ENCODE results near the gene RNU5B-1.

Gene RNU5B-1

DNA sequence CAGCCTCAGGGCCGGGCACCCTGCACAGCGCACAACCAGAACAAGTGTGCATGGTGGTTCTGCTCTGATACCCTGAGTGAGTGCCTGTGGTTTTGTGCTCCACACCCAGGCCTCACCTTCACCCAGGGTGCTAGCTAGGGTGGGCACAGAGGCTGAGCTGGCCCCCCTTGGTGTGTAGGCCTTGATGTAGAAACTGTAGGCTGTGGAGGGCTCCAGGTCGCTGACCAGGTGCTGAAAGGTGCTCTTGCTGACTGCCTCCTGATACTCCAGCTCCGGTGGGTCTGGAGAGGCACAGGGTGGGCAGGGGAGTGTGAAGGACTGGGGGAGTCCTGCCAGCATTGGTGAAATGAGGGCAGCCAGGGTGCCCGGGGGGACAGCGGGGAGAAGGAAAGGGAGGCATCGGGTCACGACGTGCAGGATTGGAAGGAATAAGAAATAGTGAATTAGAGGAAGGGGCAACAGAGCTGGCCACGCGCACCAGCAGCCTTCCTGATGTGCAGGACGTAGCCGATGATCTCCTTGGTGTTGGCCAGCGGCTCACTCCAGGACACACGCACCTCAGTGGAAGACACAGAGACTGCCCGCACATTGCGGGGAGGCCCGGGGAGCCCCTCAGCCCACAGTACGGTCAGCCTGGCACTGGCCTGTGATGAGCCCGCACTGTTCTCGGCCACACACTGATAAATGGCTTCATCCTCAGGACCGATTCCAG lies 26.6 kb downstream of the RNU5B-1 start:
- Mint-ChIP-seq H3K36me3 (no peaks in the 10 kb centered on the region), H3K27me3 (no peaks in the 10 kb centered on the region), H3K4me3 (no peak overlapping the region), H3K27ac (no peak overlapping the region), H3K9me3 (no peaks in the 10 kb centered on the region), H3K4me1 (no peaks in the 10 kb centered on the region)

DNA sequence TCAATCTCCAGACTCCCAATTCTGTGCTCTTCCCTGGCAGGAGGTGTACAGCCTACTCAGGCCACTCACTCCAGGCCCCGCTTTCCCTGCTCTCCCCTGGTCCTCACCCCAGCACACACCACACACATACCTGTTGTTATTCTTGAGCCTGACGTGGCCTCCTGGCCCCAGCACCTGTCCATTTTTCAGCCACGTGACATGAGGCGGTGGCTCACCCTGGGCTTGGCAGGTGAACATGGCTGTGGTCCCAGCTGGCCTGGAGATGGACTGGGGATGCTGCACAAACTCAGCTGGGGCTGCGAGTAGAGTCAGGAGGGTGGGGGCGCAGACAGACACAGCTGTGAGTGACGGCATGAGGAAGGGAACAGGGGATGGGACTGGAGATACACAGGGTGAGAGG lies 27.3 kb downstream of the RNU5B-1 start:
- Mint-ChIP-seq H3K4me3 (no peak overlapping the region), H3K27me3 (no peaks in the 10 kb centered on the region), H3K9me3 (no peaks in the 10 kb centered on the region), H3K36me3 (no peaks in the 10 kb centered on the region), H3K27ac (no peak overlapping the region), H3K4me1 (no peaks in the 10 kb centered on the region)

- Mint-ChIP-seq H3K27ac (no peak overlapping the region), H3K9me3 (no peaks in the 10 kb centered on the region), H3K27me3 (no peaks in the 10 kb centered on the region), H3K4me1 (no peaks in the 10 kb centered on the region), H3K36me3 (no peaks in the 10 kb centered on the region), H3K4me3 (no peak overlapping the region)
Measured at GRCh38 chr15:65332391-65333147, 28.1 kb downstream of the RNU5B-1 start.

DNA sequence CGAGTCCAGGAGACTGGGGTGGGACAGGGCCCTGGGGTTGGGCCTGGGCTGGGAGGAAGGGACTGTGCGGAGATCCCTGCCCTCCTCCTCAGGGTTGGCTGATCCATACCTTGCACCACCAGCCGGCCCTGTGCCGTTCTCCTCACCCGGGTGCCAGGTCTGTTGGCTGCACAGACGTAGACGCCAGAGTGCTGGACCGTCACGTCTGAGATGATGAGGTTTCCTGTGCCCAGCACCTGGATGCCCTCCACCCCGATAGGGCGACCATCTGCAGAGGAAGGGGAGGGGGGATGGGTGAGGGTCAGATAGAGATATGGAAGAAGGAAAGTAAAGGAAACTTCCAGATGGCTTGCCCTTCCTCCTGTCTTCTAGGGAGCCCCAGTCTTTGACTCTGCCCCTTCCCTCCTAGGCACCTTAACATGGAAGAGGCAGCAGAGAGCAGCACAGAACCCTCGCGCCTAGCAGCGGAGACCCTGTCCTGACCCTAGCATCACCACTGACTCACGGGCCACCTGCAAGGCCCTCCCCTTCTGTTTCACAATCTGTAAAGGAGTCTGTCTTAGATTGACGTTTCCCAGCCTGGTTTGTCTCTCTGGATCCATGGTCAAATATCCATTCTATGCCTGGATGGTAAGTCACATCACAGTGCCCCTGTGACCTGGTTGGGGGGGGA lies 28.8 kb downstream of the RNU5B-1 start:
- H3K36me3 Mint-ChIP-seq: no peaks in the 10 kb centered on the region
- no peaks in the 10 kb centered on the region for H3K4me1 Mint-ChIP-seq
- no peak overlapping the region for H3K4me3 Mint-ChIP-seq
- no peaks in the 10 kb centered on the region for H3K9me3 Mint-ChIP-seq
- no peaks in the 10 kb centered on the region for H3K27me3 Mint-ChIP-seq
- no peak overlapping the region for H3K27ac Mint-ChIP-seq

- Mint-ChIP-seq H3K27ac (no peak overlapping the region), H3K4me3 (no peak overlapping the region), H3K4me1 (no peaks in the 10 kb centered on the region), H3K36me3 (no peaks in the 10 kb centered on the region), H3K9me3 (no peaks in the 10 kb centered on the region), H3K27me3 (no peaks in the 10 kb centered on the region)
Measured at GRCh38 chr15:65333856-65334255, 29.4 kb downstream of the RNU5B-1 start.

DNA sequence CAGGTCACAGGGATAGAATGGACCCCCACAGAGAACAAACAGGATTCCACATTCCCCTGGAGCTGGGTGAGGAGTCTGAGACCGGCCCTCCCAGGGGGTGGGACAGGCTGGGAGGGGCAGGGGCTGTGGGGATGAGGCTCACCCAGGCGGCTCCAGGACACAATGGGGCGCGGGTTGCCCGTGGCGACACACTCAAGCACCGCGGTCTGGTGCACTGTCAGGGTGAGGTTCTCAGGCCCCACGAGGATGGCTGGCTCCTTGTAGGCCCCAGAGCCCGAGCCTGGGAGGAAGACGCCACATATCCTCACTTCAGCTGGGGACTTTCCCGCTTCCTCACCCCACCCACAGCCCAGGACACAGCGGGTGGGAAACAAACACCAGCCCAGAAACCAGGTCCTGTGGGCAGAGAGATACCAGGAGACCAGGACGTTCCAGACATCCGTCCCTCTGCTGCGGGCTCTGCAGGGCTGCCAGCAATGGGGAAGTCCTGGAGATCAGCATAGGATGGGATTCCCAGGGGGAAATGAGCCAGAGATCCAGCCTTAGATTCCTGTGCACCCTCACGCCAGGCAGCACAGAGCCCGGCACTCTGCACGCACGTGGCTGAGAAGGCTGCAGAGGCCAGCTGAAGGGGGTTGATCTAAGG lies 30.2 kb downstream of the RNU5B-1 start:
- H3K27me3 Mint-ChIP-seq: no peaks in the 10 kb centered on the region
- no peaks in the 10 kb centered on the region for H3K36me3 Mint-ChIP-seq
- H3K9me3 Mint-ChIP-seq: no peaks in the 10 kb centered on the region
- no peak overlapping the region for H3K4me3 Mint-ChIP-seq
- H3K4me1 Mint-ChIP-seq: no peaks in the 10 kb centered on the region
- no peak overlapping the region for H3K27ac Mint-ChIP-seq

DNA sequence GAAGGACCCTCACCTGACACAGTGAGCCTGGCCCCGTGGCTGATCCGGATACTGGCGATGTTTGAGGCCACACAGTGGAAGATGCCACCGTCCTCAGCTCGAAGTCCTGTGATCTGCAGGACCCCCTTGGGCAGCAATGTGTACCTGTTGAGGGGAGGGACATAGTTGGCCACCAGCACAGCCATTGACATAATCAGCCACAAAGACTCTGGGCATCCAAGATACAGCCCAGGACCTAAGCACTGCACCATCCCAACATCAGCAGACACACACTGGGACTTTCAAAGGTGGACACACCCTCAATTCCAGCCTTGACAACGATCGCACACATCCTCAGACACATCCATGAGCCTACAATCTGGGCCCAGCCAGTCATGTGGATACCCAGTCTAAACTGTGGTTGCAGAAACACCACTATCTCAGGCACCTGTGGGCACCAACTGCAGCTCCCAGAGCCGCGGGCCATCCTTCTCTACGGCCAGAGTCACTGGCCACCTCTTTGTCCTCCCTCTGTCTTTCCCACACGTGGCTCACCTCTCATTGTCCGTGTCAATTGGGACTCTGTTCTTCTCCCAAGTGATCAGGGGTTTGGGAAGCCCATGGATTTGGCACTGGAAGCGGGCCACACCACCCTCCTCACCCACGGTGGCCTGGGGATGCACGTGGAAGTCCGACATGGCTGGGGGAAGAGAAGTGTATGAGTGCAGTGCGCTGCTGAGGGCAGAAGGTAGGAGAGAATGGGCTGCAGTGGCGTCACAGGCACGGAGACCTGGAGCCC lies 31.0 kb downstream of the RNU5B-1 start:
- Mint-ChIP-seq H3K27me3 (no peaks in the 10 kb centered on the region), H3K9me3 (no peaks in the 10 kb centered on the region), H3K4me1 (no peaks in the 10 kb centered on the region), H3K4me3 (no peak overlapping the region), H3K36me3 (no peaks in the 10 kb centered on the region), H3K27ac (no peak overlapping the region)

DNA sequence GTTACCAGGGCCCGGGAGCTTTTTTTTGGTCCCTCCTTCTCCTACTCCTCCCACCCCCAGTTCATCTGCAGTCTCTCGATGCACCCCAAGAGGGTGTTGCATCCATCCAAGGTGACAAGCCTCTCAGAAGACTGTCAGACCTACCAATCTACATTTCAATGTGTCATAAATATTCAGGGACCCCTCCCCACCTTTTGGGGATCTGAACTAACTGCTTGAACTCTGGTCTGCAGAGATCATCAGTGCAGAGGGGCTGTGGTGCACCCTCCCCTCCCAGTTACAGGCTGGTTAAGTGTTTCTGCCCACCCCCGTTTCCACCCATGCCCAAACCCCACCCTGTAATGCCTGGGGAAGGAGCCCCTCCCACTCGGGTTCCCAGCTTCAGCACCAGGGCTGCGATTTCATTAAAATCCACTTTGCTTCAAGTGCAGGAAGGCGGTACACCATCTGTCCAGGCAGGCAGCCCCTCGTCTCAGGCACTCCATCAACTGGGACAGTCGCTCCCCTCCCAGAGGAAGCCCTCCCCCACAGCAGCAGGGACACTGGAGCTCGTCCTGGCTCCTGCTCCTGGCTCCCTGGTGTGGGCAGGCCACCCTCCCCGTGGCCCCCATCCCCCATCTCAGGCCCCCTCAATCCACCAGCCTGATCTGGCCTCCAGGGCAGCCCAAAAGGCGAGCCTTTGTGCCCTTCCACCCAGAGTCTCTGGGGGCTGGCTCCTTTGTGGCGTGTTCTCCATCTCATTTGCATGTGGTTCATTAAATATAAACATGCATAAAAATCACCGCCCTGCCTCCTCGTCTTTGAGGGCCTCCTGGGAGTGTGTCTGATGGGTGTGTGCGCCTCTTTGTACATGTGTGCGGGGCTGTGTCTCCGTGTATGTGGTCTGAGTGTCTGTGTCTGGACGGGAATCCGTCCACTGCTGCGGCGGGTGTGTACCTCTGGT lies 32.3 kb downstream of the RNU5B-1 start:
- H3K27me3 Mint-ChIP-seq: no peaks in the 10 kb centered on the region
- H3K4me1 Mint-ChIP-seq: no peaks in the 10 kb centered on the region
- no peaks in the 10 kb centered on the region for H3K9me3 Mint-ChIP-seq
- H3K36me3 Mint-ChIP-seq: no peaks in the 10 kb centered on the region
- no peak overlapping the region for H3K4me3 Mint-ChIP-seq
- H3K27ac Mint-ChIP-seq: no peak overlapping the region

DNA sequence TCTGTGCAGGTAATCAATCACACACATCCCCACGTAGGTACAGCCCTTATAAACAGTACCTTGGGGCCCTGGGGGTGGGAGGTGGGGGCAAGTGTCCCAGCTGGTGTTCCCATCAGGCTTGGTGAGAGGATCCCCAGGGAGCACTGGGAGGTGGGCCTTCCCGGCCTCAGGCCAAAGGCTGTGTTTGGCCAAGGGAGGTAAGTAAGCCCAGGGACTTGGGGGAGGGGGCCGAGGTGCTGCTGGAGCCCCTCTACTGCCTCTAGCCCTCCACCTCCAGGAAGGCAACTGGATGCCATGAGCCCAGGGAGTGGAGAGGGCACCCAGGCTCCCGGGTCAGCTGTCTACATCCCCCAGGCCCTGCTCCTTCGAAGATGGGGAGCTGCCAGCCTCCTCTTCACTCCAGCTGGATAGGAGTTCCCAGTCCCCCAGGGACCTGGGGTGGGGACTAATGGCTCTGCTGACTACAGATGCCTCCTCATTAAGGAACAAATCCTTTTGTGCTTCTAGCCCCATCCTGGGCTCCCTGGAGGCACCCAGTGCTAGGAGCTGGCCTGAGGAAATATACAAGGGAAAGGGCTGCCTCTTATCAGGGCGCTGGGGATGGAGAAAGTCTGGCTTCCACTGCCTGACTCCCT lies 33.1 kb downstream of the RNU5B-1 start:
- Mint-ChIP-seq H3K27me3 (no peaks in the 10 kb centered on the region), H3K9me3 (no peaks in the 10 kb centered on the region), H3K4me3 (no peak overlapping the region), H3K36me3 (no peaks in the 10 kb centered on the region), H3K4me1 (no peaks in the 10 kb centered on the region), H3K27ac (no peak overlapping the region)

DNA sequence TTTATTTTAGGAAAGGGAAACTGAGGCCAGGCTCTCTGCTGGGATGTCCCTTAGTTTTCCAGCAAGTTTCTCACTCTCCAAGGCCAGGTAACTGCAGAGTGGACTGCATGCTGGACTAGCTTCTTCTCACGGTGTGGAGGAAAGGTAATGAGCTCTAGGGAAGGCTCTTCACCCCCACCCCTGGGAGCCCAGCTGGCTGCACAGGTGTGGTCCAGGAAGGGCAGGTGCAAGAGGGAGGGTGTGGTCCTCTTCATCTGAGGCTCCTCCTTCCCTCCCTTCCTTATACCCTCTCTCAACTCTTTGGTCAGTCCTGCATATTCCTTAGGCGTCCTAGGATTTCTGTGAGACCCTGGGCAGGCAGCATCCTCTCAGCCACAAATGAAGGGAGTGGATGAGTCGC lies 33.9 kb downstream of the RNU5B-1 start:
- H3K27me3 Mint-ChIP-seq: no peaks in the 10 kb centered on the region

GRCh38 chr15:65338823-65339222 lies 34.3 kb downstream of the RNU5B-1 start:
- Mint-ChIP-seq H3K36me3 (no peaks in the 10 kb centered on the region), H3K4me1 (no peaks in the 10 kb centered on the region), H3K27ac (no peak overlapping the region), H3K27me3 (no peaks in the 10 kb centered on the region), H3K4me3 (no peak overlapping the region), H3K9me3 (no peaks in the 10 kb centered on the region)

More for the DNA sequence above, 33.9 kb downstream of the RNU5B-1 start:
- H3K36me3 Mint-ChIP-seq: no peaks in the 10 kb centered on the region
- H3K4me1 Mint-ChIP-seq: no peaks in the 10 kb centered on the region
- no peak overlapping the region for H3K4me3 Mint-ChIP-seq
- no peak overlapping the region for H3K27ac Mint-ChIP-seq
- no peaks in the 10 kb centered on the region for H3K9me3 Mint-ChIP-seq

- Mint-ChIP-seq H3K4me3 (no peak overlapping the region), H3K27ac (no peak overlapping the region), H3K9me3 (no peaks in the 10 kb centered on the region), H3K36me3 (no peaks in the 10 kb centered on the region), H3K4me1 (no peaks in the 10 kb centered on the region), H3K27me3 (no peaks in the 10 kb centered on the region)
Measured at GRCh38 chr15:65339416-65339815, 34.9 kb downstream of the RNU5B-1 start.

- Mint-ChIP-seq H3K4me1 (no peaks in the 10 kb centered on the region), H3K4me3 (no peak overlapping the region), H3K9me3 (no peaks in the 10 kb centered on the region), H3K27ac (no peak overlapping the region), H3K27me3 (no peaks in the 10 kb centered on the region), H3K36me3 (no peaks in the 10 kb centered on the region)
Measured at GRCh38 chr15:65339920-65340319, 35.4 kb downstream of the RNU5B-1 start.

GRCh38 chr15:65342493-65342892 lies 38.0 kb downstream of the RNU5B-1 start:
- no peaks in the 10 kb centered on the region for H3K4me1 Mint-ChIP-seq
- no peaks in the 10 kb centered on the region for H3K9me3 Mint-ChIP-seq
- H3K4me3 Mint-ChIP-seq: no peak overlapping the region
- no peaks in the 10 kb centered on the region for H3K36me3 Mint-ChIP-seq
- no peak overlapping the region for H3K27ac Mint-ChIP-seq
- peaks cover 5% of the 10 kb centered on the region for H3K27me3 Mint-ChIP-seq

Measured in activated naive CD4-positive, alpha-beta T cell treated with anti-CD3 and anti-CD28 coated beads, Interleukin-2, amount 50 U/mL, for 24 hours (primary cell).